Stimulated activated memory B cell treated with anti-CD40 and anti-IgM and Interleukin-4, amounts not matched to agents 10 μg/mL and 1 μg/mL and 100 μg/mL, for 72 hours (primary cell): ENCODE data around the gene NTRK3.
"Not testable (repeated sequence)": the region's sequence is repeated elsewhere in the genome, so short reads cannot be mapped to it uniquely, and the experiment has no call there.

Source experiments
- ATAC-seq: fragments of 150-1000 bp; cut with Tn5 transposase; 2 replicates; pipeline ENCODE4 v1.10.0; 2021
- H3K27ac Mint-ChIP-seq: one replicate; pipeline ENCODE4 v1.8.0; 2022; ENCODE audit warnings: mild to moderate bottlenecking, mixed read lengths
- H3K27me3 Mint-ChIP-seq: one replicate; pipeline ENCODE4 v1.8.0; 2022; ENCODE audit warnings: mixed read lengths
- H3K36me3 Mint-ChIP-seq: one replicate; pipeline ENCODE4 v1.8.0; 2022; ENCODE audit warnings: mixed read lengths
- H3K4me1 Mint-ChIP-seq: one replicate; pipeline ENCODE4 v1.8.0; 2022; ENCODE audit warnings: mixed read lengths
- H3K4me3 Mint-ChIP-seq: one replicate; pipeline ENCODE4 v1.8.0; 2022; ENCODE audit warnings: mild to moderate bottlenecking, moderate library complexity, mixed read lengths
- H3K9me3 Mint-ChIP-seq: one replicate; pipeline ENCODE4 v1.8.0; 2022; ENCODE audit warnings: mixed read lengths

Gene NTRK3

DNA sequence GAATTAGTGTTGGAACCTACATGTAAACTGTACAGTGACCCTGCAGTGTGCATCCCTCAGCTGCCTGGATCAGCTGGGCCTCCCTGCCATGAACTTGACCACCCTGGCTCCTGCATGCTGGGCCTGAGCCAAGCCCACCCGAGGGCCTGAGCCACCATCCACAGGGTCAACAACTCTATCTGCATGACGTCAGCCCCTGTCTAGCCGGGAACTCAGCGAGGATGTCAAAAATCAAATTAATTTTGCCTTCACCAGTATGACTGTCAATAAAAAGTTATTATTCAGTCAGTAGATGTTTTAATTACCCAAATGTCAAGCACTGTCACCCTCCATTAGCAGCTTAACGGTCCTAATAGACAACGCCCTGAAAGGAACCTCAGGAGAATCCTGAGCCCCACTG is 181.4 kb downstream of the NTRK3 start:
- Mint-ChIP-seq H3K27me3 (no peaks in the 10 kb centered on the region), H3K4me1 (no peaks in the 10 kb centered on the region), H3K27ac (no peak overlapping the region), H3K4me3 (no peak overlapping the region), H3K9me3 (no peaks in the 10 kb centered on the region), H3K36me3 (no peaks in the 10 kb centered on the region)
- ATAC-seq, result no peak

GRCh38 chr15:88074386-88074785 is 182.2 kb downstream of the NTRK3 start:
- no peak for ATAC-seq
- Mint-ChIP-seq H3K9me3 (no peaks in the 10 kb centered on the region), H3K4me3 (no peak overlapping the region), H3K4me1 (no peaks in the 10 kb centered on the region), H3K36me3 (no peaks in the 10 kb centered on the region), H3K27ac (no peak overlapping the region), H3K27me3 (no peaks in the 10 kb centered on the region)

DNA sequence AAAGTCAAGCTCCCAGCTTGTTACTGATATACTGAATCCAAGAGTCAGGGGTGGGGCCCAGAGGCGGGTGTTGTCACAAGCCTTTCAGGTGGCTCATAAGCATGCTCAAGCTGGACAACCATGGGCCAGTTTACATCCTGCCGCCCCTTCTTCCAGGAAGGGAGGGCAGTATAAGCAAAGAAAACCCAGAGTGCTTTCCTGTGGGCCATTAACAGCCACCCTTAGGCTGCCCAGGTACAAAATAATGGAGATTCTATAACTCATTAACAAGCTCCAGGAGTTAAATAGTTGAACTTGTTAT is 183.2 kb downstream of the NTRK3 start:
- Mint-ChIP-seq H3K9me3 (no peaks in the 10 kb centered on the region), H3K4me1 (no peaks in the 10 kb centered on the region), H3K27ac (no peak overlapping the region), H3K27me3 (no peaks in the 10 kb centered on the region), H3K36me3 (no peaks in the 10 kb centered on the region), H3K4me3 (no peak overlapping the region)
- ATAC-seq, result no peak

DNA sequence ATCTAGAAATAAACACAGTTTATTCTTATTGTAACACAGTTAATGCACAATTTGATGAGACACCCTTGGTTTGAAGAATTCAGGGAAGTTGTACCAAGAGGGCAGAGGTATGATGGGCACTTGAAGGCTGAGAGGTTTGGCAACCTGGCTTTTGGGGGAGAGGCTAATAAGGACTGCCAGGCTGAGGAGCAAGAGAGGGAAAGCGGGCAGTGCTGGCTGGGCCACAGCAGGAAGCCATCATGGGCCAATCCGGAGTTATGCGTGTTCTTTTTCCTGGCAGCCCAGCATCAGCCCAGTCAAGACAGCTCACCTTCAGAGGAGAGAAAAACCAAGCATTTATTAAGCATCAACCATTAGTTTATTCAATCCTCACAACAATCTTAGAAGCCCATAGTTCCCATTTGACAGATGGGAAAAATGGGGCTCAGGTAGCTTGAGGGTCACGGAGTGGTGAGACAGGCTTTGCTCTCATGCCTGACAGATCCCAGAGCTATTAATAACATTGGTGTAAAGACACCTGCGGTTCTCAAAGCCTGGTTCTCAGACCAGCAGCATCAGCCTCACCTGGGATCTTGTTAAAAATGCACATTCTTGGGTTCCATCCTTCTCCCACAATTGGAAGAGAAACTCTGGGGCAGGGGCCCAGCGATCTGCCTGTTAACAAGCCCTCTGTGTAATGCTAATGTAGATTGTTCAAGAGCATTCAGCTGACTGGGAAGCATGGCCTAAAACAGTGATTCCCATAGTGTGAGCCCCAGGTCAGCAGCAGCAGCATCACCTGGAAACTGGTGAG is 183.7 kb downstream of the NTRK3 start:
- Mint-ChIP-seq H3K27ac (no peak overlapping the region), H3K4me1 (no peaks in the 10 kb centered on the region), H3K9me3 (no peaks in the 10 kb centered on the region), H3K36me3 (no peaks in the 10 kb centered on the region), H3K4me3 (no peak overlapping the region), H3K27me3 (no peaks in the 10 kb centered on the region)
- no peak for ATAC-seq

- H3K4me1 Mint-ChIP-seq, ATAC-seq, H3K36me3 Mint-ChIP-seq, H3K27me3 Mint-ChIP-seq, H3K27ac Mint-ChIP-seq, H3K4me3 Mint-ChIP-seq, H3K9me3 Mint-ChIP-seq: not testable (repeated sequence)
Observed at GRCh38 chr15:88072133-88072532, 184.4 kb downstream of the NTRK3 start.

DNA sequence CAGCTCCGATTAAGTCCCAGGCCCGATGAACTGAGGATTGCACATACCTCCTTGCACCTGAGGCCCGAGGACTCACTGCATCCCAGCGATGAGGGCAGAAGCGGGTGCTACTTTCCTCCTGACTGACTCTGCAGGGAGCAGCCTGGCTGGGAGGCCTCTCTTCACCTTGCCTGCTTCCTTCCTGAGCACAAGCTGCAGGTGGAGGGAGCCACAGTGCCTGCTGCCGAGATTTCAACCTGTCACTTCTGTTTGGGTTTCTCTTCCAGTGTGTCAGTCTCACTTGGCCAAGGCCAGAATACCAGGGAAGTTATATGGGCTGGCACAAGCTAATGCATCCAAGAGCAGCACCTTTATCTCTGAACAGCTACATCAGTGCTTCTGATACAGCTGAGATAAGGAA is 185.4 kb downstream of the NTRK3 start:
- Mint-ChIP-seq H3K4me3 (no peak overlapping the region), H3K4me1 (no peaks in the 10 kb centered on the region), H3K27me3 (peaks cover 8% of the 10 kb centered on the region), H3K9me3 (no peaks in the 10 kb centered on the region), H3K36me3 (no peaks in the 10 kb centered on the region), H3K27ac (no peak overlapping the region)
- ATAC-seq, result no peak

DNA sequence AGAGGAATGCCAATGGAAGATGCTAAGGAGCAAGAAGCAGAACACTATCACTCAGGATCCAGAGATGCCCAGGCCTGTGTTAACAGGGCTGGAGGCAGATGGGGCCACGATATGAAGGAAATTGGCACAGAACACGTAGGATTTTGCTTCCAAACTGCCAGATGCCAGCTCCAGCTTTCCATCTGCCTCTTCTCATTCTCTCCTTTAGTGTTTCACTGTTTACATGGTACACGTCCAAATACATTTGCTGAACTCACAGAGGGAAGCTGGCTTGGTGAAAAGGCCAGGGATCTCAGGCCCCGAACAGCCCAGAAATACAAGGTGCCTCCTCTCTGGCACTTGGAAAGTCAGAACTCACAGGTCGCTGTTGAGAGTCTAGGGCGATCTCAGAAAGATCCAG is 187.0 kb downstream of the NTRK3 start:
- no peaks in the 10 kb centered on the region for H3K9me3 Mint-ChIP-seq
- H3K27ac Mint-ChIP-seq, result no peak overlapping the region
- peaks cover 8% of the 10 kb centered on the region for H3K27me3 Mint-ChIP-seq
- no peaks in the 10 kb centered on the region for H3K36me3 Mint-ChIP-seq
- no peaks in the 10 kb centered on the region for H3K4me1 Mint-ChIP-seq
- no peak overlapping the region for H3K4me3 Mint-ChIP-seq
- ATAC-seq, result no peak

- H3K27ac Mint-ChIP-seq, result no peak overlapping the region
- H3K27me3 Mint-ChIP-seq, result peaks cover 8% of the 10 kb centered on the region
- no peak for ATAC-seq
- no peaks in the 10 kb centered on the region for H3K4me1 Mint-ChIP-seq
- no peaks in the 10 kb centered on the region for H3K36me3 Mint-ChIP-seq
- no peaks in the 10 kb centered on the region for H3K9me3 Mint-ChIP-seq
- no peak overlapping the region for H3K4me3 Mint-ChIP-seq
Observed at GRCh38 chr15:88067331-88067685, 189.2 kb downstream of the NTRK3 start.

DNA sequence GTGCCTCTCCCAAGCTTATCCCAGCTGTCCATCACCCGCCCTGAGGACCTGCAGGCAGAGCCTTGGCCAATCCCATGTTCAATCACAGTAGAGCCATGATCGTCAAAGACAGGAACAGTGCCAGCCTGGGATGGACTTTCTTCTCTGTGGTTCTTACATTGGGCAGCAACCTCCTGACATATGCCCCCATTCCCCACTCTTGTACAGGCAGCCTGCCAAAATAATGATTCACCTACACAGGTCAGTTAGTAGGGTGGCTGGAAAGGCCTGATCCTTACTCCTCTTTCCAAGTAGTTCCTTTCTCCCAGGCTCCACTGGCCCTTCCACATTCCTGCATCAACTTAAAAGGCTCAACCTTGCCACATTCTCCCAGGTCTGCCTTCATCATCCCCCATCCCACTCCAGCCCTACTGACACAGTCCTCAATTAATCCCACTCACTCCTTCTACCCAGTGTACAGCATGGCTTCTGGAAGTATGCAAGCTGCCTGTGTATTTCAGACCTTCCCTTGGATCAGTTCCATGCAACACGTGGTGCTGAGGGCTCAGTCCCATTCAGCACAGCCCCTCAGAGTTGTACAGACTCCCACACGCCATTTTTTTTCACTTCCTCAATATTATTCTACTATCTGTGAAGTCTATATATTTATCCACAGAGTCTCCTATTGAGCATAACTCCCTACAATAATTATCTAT is 189.8 kb downstream of the NTRK3 start:
- Mint-ChIP-seq H3K4me1 (no peaks in the 10 kb centered on the region), H3K4me3 (no peak overlapping the region), H3K9me3 (no peaks in the 10 kb centered on the region), H3K36me3 (no peaks in the 10 kb centered on the region), H3K27me3 (peaks cover 8% of the 10 kb centered on the region), H3K27ac (no peak overlapping the region)
- ATAC-seq, result no peak

DNA sequence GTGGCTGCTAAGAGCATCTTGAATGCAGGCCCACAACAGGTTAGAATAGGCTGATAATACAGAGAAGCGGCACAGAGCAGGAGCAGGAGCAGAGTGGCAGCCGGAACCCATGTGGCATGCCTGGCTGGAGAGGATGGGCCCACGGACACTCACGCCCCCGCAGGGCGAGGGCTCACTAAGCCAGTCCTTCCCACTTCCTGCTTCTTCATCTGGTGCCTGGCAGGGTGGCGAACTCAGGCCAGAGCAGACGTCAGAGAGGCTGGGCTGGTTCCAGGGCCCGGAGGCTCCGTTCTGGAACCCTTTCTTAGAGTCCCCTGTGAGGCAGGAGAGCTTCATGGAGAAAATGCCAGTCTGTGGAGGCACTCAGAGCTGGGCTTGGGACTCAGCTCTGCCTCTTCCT is 195.1 kb downstream of the NTRK3 start:
- no peaks in the 10 kb centered on the region for H3K27me3 Mint-ChIP-seq
- H3K27ac Mint-ChIP-seq, result no peak overlapping the region
- H3K9me3 Mint-ChIP-seq, result no peaks in the 10 kb centered on the region

GRCh38 chr15:88060383-88060782 is 196.2 kb downstream of the NTRK3 start:
- no peaks in the 10 kb centered on the region for H3K36me3 Mint-ChIP-seq
- H3K4me3 Mint-ChIP-seq, result no peak overlapping the region
- no peaks in the 10 kb centered on the region for H3K9me3 Mint-ChIP-seq
- H3K27me3 Mint-ChIP-seq, result no peaks in the 10 kb centered on the region
- no peak for ATAC-seq
- no peaks in the 10 kb centered on the region for H3K4me1 Mint-ChIP-seq
- H3K27ac Mint-ChIP-seq, result no peak overlapping the region

More for the DNA sequence above, 195.1 kb downstream of the NTRK3 start:
- no peak for ATAC-seq
- Mint-ChIP-seq H3K4me3 (no peak overlapping the region), H3K4me1 (no peaks in the 10 kb centered on the region), H3K36me3 (no peaks in the 10 kb centered on the region)

GRCh38 chr15:88057836-88058235 is 198.7 kb downstream of the NTRK3 start:
- Mint-ChIP-seq H3K4me1 (no peaks in the 10 kb centered on the region), H3K4me3 (no peak overlapping the region), H3K9me3 (no peaks in the 10 kb centered on the region), H3K36me3 (no peaks in the 10 kb centered on the region), H3K27ac (no peak overlapping the region), H3K27me3 (no peaks in the 10 kb centered on the region)
- no peak for ATAC-seq

GRCh38 chr15:88049506-88049905 is 207.0 kb downstream of the NTRK3 start:
- Mint-ChIP-seq H3K9me3 (no peaks in the 10 kb centered on the region), H3K27ac (no peak overlapping the region), H3K4me1 (no peaks in the 10 kb centered on the region), H3K27me3 (peaks cover 7% of the 10 kb centered on the region), H3K36me3 (no peaks in the 10 kb centered on the region), H3K4me3 (no peak overlapping the region)
- peak; percentile 66 for ATAC-seq

DNA sequence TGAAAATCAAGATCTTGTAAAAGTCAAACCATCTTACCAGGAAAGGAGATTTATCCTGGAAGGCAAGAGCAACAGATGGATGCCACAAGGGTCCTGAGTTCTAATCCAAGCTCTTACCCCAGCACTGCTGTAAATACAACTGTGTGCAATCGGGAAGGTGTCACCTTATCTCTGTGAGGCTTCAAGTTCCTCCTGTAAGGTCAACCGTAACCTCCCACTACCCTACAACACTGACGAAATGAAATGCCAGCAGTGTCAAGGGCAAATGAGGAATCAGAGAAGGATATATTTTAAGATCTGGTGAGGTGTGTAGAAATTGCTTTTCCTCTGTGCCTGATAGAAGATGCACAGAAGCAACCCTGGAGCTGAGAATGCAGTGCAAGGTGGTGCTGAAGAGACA is 207.8 kb downstream of the NTRK3 start:
- H3K4me3 Mint-ChIP-seq, result no peak overlapping the region
- H3K4me1 Mint-ChIP-seq, result no peaks in the 10 kb centered on the region
- no peaks in the 10 kb centered on the region for H3K36me3 Mint-ChIP-seq
- H3K9me3 Mint-ChIP-seq, result no peaks in the 10 kb centered on the region
- H3K27ac Mint-ChIP-seq, result no peak overlapping the region
- peaks cover 7% of the 10 kb centered on the region for H3K27me3 Mint-ChIP-seq
- peak; percentile 22 for ATAC-seq

DNA sequence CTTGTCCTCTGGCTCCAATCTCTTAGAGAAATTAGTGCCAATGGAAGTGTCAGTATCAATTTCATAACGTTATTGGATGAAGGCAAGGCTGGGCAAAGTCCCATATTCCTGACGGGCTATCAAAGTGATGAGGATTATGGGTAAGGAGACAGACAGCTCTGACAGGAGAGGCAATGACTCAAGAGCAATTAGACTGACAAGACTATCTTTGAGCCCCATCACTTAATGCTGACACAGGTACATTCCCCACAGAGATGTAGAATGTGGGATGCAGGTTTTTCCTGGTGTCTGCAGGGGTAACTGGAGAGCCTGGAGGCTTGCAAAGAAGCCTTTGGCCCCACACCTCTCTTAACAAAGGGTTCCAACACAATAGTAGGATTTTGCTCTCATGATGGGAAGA is 208.3 kb downstream of the NTRK3 start:
- no peak for ATAC-seq
- Mint-ChIP-seq H3K27ac (no peak overlapping the region), H3K9me3 (no peaks in the 10 kb centered on the region), H3K27me3 (peaks cover 7% of the 10 kb centered on the region), H3K4me1 (no peaks in the 10 kb centered on the region), H3K4me3 (no peak overlapping the region), H3K36me3 (no peaks in the 10 kb centered on the region)

DNA sequence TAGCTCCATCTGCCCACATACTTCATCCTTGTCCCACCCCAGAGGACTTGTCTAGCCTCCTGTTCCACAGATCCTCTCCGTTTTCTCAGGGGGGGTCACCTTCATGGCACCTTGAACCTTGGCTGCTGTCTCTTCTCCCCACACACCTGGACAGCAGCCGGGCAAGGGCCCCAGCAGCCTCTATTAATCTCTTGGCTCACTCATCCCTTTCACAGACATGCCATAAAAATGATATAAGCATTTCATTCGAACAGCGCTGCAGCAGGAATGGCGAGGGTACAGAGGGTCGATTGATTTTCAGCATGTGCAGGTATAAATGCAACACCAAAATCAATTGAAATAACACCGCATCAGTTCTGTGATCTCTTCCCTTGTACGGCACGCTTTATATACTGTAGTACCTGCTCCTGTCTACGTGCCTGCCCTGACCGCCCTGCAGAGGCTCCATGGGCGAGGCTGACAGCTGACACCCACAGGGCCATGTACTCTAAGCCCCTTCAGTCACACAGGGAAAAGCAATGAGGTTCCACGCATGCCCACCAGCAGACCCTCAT is 209.9 kb downstream of the NTRK3 start:
- no peak for ATAC-seq
- Mint-ChIP-seq H3K27me3 (peaks cover 7% of the 10 kb centered on the region), H3K27ac (no peak overlapping the region), H3K4me3 (no peak overlapping the region), H3K4me1 (no peaks in the 10 kb centered on the region), H3K9me3 (no peaks in the 10 kb centered on the region), H3K36me3 (no peaks in the 10 kb centered on the region)
